DND-41 (cell line): Measurements from ENCODE around the gene ZNF652.

Experiments used
- ATAC-seq: fragments of 200-7000 bp; cut with Tn5 transposase; 3 replicates; pipeline ENCODE4 v1.9.1; 2021; ENCODE audit warnings: low read depth; ENCODE audit not compliant: insufficient read depth
- DNase-seq: peaks from one replicate; pipeline ENCODE4 v3.0.0-alpha.2; 2020
- H2AFZ ChIP-seq: 2 replicates; pipeline ENCODE4 v1.6.0; 2012; ENCODE audit warnings: low read depth, low read length
- H3K27ac ChIP-seq: 2 replicates; pipeline ENCODE4 v1.5.1; 2012; ENCODE audit warnings: low read length, inconsistent platforms
- H3K27me3 ChIP-seq: fragments of 200-600 bp; sonication (generic); 2 replicates; pipeline ENCODE4 v1.6.0; 2012; ENCODE audit warnings: low read length, mild to moderate bottlenecking, inconsistent platforms; ENCODE audit not compliant: insufficient read depth, poor library complexity
- H3K36me3 ChIP-seq: 2 replicates; pipeline ENCODE4 v1.5.1; 2012; ENCODE audit warnings: low read length, inconsistent platforms; ENCODE audit not compliant: insufficient read depth
- H3K4me1 ChIP-seq: 2 replicates; pipeline ENCODE4 v1.5.1; 2012; ENCODE audit warnings: mild to moderate bottlenecking, low read length; ENCODE audit not compliant: insufficient read depth
- H3K4me2 ChIP-seq: 2 replicates; pipeline ENCODE4 v1.6.0; 2012; ENCODE audit warnings: mild to moderate bottlenecking, moderate library complexity, low read length, inconsistent platforms; ENCODE audit not compliant: insufficient read depth
- H3K4me3 ChIP-seq, 2 experiments: fragments of 200-600 bp in 1 of 2; shearing (Covaris generic) in 1 of 2; 2 replicates each; pipeline ENCODE4 v1.5.1; 2012 to 2016; ENCODE audit warnings: inconsistent platforms in 2 of 2, low read length in 2 of 2, mild to moderate bottlenecking in 2 of 2, low read depth in 1 of 2, moderate library complexity in 1 of 2
- H3K79me2 ChIP-seq: 2 replicates; pipeline ENCODE4 v1.6.0; 2012; ENCODE audit warnings: low read length, inconsistent platforms; ENCODE audit not compliant: insufficient read depth
- H3K9ac ChIP-seq: 2 replicates; pipeline ENCODE4 v1.6.0; 2012; ENCODE audit warnings: low read depth, mild to moderate bottlenecking, inconsistent platforms, low read length, moderate library complexity
- H3K9me3 ChIP-seq: 2 replicates; pipeline ENCODE4 v1.5.1; 2012; ENCODE audit warnings: low read length, moderate library complexity, mild to moderate bottlenecking, inconsistent platforms; ENCODE audit not compliant: insufficient read depth, severe bottlenecking
- H4K20me1 ChIP-seq: 2 replicates; pipeline ENCODE4 v1.6.0; 2012; ENCODE audit warnings: low read length; ENCODE audit not compliant: insufficient read depth
- CTCF ChIP-seq: IDR thresholded peaks from 2 replicates; pipeline ENCODE4 v1.5.1; 2012; ENCODE audit warnings: borderline replicate concordance, low read length, moderate library complexity, mild to moderate bottlenecking; ENCODE audit not compliant: poor library complexity, severe bottlenecking; ENCODE audit errors: extremely low read depth
- EZH2 ChIP-seq: IDR thresholded peaks from 3 replicates; pipeline ENCODE4 v1.6.1; 2012; ENCODE audit warnings: borderline replicate concordance, low read depth, mild to moderate bottlenecking, moderate library complexity, low read length, inconsistent platforms; ENCODE audit not compliant: severe bottlenecking

The ZNF652 gene

GRCh38 chr17:49334744-49335512 lies 27.1 kb downstream of the ZNF652 start:
- ATAC-seq (no peak), DNase-seq (no peak)
- peaks cover 12% of the 10 kb centered on the region; the same call in 1 of the 2 replicates for H4K20me1 ChIP-seq
- no peak overlapping the region for H3K9ac ChIP-seq
- H2AFZ ChIP-seq: no peak overlapping the region
- H3K27ac ChIP-seq: no peak overlapping the region
- TF ChIP-seq EZH2 (no peak), CTCF (no peak)
- H3K4me2 ChIP-seq: no peak overlapping the region
- no peaks in the 10 kb centered on the region for H3K4me1 ChIP-seq
- H3K4me3 ChIP-seq: no peak overlapping the region
- no peaks in the 10 kb centered on the region for H3K36me3 ChIP-seq
- H3K27me3 ChIP-seq: no peaks in the 10 kb centered on the region
- H3K9me3 ChIP-seq: no peaks in the 10 kb centered on the region
- H3K79me2 ChIP-seq: peaks cover 6% of the 10 kb centered on the region

GRCh38 chr17:49333804-49334203 lies 28.2 kb downstream of the ZNF652 start:
- no peak for DNase-seq
- H2AFZ ChIP-seq: no peak overlapping the region
- no peak overlapping the region for H3K27ac ChIP-seq
- no peaks in the 10 kb centered on the region for H3K27me3 ChIP-seq
- H3K4me2 ChIP-seq: no peak overlapping the region
- H3K36me3 ChIP-seq: no peaks in the 10 kb centered on the region
- no peak overlapping the region for H3K4me3 ChIP-seq
- H3K9ac ChIP-seq: no peak overlapping the region
- no peaks in the 10 kb centered on the region for H3K4me1 ChIP-seq
- no peak for ATAC-seq
- H3K79me2 ChIP-seq: peaks cover 6% of the 10 kb centered on the region
- H3K9me3 ChIP-seq: no peaks in the 10 kb centered on the region
- peaks cover 7% of the 10 kb centered on the region; the same call in 1 of the 2 replicates for H4K20me1 ChIP-seq
- TF ChIP-seq CTCF: no peak
- no peak for TF ChIP-seq EZH2

GRCh38 chr17:49327835-49328784 lies 33.9 kb downstream of the ZNF652 start:
- DNase-seq (no peak), ATAC-seq (no peak)
- H3K4me1 ChIP-seq: no peaks in the 10 kb centered on the region
- peaks cover 4% of the 10 kb centered on the region; the same call in 1 of the 2 replicates for H3K79me2 ChIP-seq
- no peak overlapping the region for H3K9ac ChIP-seq
- TF ChIP-seq EZH2 (no peak), CTCF (no peak)
- H2AFZ ChIP-seq: no peak overlapping the region
- peaks cover 3% of the 10 kb centered on the region; the same call in 1 of the 2 replicates for H4K20me1 ChIP-seq
- no peaks in the 10 kb centered on the region for H3K27me3 ChIP-seq
- H3K4me2 ChIP-seq: no peak overlapping the region
- no peak overlapping the region for H3K27ac ChIP-seq
- H3K9me3 ChIP-seq: no peaks in the 10 kb centered on the region
- H3K4me3 ChIP-seq: no peak overlapping the region
- no peaks in the 10 kb centered on the region for H3K36me3 ChIP-seq
